HCT116 (cell line): ENCODE results near the gene LHB.
"Not testable (repeated sequence)": the region's sequence is repeated elsewhere in the genome, so short reads cannot be mapped to it uniquely, and the experiment has no call there.

ENCODE experiments used
- EZH2phosphoT487 ChIP-seq: fragments of 200-600 bp; IDR thresholded peaks from 2 replicates; pipeline ENCODE4 v1.6.1; 2018; ENCODE audit warnings: antibody characterized with exemption, borderline replicate concordance
- TF ChIP-seq, protein P1 (sequence below), 3 experiments: fragments of 200-600 bp in 1 of 3; sonication (generic) in 1 of 3; IDR thresholded peaks in 2 of 3; conservative IDR thresholded peaks in 1 of 3; 2 replicates each; pipeline ENCODE4 v1.5.1; 2012 to 2017; ENCODE audit warnings: low read depth in 2 of 3, low read length in 2 of 3, antibody characterized with exemption in 1 of 3, borderline replicate concordance in 1 of 3, control low read depth in 1 of 3, mild to moderate bottlenecking in 1 of 3, mixed read lengths in 1 of 3, mixed run types in 1 of 3, moderate library complexity in 1 of 3; ENCODE audit not compliant: insufficient read depth in 1 of 3

GRCh38 chr19:49030323-49030722 is 13.4 kb upstream of the LHB start:
- TF ChIP-seq, protein P1, sequence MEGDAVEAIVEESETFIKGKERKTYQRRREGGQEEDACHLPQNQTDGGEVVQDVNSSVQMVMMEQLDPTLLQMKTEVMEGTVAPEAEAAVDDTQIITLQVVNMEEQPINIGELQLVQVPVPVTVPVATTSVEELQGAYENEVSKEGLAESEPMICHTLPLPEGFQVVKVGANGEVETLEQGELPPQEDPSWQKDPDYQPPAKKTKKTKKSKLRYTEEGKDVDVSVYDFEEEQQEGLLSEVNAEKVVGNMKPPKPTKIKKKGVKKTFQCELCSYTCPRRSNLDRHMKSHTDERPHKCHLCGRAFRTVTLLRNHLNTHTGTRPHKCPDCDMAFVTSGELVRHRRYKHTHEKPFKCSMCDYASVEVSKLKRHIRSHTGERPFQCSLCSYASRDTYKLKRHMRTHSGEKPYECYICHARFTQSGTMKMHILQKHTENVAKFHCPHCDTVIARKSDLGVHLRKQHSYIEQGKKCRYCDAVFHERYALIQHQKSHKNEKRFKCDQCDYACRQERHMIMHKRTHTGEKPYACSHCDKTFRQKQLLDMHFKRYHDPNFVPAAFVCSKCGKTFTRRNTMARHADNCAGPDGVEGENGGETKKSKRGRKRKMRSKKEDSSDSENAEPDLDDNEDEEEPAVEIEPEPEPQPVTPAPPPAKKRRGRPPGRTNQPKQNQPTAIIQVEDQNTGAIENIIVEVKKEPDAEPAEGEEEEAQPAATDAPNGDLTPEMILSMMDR (IDR thresholded peaks at IDR 0.05 in 2 of 3, conservative IDR thresholded peaks at IDR 0.05 in 1 of 3; ENCODE audit: borderline replicate concordance in 1 of 3, insufficient read depth in 1 of 3, low read depth in 2 of 3, low read length in 2 of 3): not testable (repeated sequence)
- not testable (repeated sequence) for TF ChIP-seq EZH2phosphoT487
